Central memory CD4-positive, alpha-beta T cell (primary cell): ENCODE results near the gene PDCD11.

Source experiments
- DNase-seq: peaks from one replicate; pipeline ENCODE4 v3.0.0; 2022

PDCD11 gene

DNA sequence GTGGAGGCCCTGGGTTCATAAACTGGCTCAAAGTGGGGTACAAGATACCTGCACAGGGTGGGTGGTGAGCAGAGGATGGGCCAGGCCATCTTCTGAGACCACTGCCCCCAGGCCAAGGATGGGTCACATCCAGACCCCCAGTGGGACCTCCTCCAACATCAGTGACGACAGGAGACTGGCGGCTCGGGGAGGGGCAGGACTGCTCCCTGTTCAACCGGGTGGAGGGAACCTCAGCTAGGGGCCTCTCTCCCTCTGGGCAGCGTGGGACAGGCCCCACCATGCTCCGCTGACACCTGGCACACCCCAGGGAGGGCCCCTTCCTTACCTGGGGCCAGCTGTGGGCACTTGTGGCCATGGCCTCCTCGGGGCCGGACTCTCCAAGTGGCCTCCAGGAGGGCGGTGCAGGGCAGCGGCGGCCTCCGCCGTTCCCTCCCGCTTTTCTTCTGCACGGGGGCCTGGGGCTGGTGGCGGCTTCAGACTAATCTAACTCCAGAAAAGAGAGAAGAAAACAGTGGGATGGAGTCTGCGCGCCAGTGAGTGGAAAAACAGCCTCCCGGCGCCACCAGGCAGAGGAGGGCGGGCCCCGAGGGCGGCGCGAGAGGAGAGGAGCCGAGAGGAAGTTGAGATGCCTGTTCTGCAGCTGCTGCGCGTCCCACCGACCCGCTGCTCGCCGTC, 55.5 kb downstream of the PDCD11 start, which contains the start of gene CALHM2:
Gene CALHM2, minus strand, starts transcription at position 540 of the 675 bp plus-strand sequence. CDS start 2,429 bp downstream, outside the sequence.
- peak; percentile 42 for DNase-seq

DNA sequence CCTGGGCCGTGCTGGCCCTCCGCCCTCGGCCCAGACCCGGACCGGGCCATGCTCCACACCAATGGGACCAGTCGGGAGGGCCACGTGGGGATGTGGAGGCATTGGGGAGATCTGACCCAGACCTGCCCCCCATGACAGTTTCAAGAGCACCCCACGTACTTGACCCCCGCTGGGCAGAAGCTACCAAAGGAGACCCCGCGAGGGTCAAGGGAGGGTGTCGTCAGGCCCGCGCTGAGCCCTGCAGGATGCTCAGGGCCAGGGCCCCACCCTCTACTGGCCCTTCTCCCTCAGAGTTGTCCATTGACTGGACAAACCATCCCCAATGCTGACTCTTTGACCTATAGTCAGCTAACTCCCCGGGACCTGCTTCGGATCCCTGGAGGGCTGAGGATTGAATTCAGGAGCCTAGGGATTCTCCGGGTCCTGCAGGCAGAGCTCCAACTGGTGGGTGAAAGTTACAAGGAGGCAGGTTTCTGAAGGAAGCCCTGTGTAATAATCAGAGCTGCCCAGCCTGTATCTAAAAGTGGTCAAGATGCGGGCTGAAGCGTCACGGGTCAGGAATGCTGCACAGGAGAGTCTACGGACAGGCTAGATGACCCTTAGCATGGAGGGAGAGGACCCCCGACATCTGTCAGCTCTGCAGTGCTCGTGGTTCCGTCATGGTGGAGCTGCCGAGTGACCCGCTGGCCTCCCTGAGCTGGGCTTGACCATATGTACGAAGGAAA, 56.2 kb downstream of the PDCD11 start:
- DNase-seq = no peak

DNA sequence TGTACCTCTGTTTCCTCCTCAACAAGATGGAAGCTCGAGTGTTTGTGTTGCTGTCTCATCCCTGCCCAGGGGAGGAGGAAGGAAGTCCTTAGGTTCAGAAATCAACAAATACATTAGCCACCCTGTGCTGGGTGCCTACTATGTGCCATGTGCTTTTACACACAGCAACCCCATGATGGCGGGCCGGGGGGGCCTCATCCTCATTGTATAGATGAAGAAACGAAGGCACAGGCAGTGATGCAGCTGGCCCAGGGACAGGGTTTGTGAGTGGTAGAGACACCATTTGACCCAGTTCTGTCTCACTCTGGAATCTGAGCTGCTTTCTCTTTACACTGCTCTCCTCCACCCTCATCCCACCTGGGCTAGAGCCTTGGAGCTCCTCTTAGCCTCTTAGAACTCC, 57.6 kb downstream of the PDCD11 start:
- no peak for DNase-seq

DNA sequence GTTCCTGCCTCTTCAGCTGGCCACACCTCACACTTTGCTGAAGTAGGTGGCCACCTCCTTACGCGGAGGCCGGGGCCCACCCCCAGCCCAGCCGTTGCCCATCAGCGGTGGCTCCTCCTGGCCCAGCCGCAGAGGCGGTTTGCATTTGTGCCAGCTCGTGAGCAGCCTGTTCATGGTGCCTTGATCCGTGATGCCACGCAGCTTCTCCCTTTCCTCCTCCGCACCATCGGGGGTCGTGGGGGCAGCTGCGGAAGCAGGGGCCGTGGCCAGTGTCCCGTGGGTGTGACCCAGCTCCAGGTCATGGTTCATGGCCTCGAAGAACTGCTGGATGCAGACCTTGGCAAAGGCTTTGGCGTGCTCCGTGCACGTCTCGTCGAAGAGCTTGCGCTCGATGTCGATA, 58.8 kb downstream of the PDCD11 start:
- no peak for DNase-seq

DNA sequence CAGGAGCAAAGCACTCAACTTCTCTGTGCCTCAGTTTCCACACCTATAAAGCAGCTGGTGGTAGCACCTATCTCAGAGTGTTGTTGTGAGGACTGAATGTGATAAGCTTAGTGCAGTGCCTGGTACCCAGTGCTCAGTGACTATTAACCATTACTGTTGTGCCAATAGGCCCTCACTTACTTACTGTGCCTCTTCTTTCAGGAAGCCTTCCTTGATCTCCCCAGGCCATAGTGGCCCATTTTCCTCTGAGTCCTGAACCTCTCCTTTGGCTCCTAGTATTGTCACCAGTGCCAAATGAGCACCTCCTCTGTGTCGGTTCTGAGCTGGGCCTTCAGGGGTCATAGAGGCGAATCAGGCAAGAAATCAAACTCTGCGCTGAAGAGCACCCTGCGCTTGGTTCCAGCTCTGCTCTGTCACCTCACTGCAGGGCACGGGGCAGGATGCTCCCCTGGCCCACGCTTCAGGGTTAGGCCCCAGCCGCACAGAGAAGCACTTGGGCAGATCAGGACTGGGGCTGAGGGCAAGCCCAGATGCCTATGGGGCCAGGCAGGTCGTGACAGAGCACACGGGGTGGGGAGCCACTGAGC, 59.7 kb downstream of the PDCD11 start:
- no peak for DNase-seq

DNA sequence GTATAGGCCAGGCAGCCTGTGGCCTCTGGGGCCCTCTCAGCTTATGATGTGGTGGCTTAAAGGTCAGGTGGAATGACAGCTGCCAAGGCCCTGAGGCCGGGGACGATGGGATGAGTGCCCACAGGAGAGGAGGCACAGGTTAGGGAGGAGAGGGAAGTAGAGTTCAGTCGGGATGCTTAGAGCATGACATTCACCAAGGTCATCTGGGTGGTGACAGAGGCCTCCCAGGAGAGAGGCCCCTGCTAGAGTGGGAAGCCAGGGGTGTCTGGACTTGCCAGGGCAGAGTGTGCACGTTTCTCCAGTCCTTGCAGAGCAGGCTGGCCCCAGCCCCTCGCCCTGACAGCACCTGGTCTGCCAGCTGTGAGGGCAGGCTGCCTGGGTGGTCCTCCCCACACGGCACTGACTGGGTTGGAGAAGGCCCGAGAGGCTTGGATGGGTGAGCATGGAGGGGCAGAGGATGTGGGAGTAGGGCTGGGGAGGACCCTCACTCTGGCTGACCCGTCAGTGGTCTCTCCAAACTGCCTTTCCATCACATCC, 60.8 kb downstream of the PDCD11 start:
- no peak for DNase-seq

DNA sequence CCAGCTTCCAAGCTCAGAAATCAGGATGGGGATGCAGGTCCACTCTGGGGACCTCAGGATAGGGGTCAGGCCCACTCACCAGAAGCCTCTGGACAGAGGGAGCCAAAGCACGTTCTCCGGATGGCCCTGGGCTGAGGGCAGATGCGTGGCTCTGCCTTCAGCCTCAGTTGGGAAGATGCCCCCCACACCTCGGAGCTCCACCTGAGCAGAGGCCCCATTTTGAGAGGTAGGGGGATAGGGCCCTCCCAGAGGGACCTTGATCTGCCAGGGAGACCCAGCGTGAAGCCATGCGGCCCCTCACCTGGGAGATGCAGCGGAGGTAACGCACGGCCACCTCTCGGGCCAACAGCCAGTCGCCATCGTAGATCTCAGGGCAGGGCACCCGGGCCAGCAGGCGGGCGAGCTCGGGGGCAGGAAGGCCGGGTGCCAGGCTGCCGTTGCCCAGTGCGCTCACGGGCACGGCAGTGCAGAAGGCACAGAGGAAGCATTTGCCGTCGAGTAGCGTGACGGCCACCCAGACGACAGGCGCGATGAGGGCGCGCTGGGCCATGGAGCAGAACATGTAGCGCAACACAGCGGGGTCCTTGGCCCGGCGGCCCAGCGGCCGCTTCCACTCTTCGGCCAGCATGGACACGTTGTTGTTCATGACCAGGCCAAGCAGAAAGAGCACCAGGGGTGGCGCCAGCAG, 61.6 kb downstream of the PDCD11 start:
- DNase-seq = no peak

DNA sequence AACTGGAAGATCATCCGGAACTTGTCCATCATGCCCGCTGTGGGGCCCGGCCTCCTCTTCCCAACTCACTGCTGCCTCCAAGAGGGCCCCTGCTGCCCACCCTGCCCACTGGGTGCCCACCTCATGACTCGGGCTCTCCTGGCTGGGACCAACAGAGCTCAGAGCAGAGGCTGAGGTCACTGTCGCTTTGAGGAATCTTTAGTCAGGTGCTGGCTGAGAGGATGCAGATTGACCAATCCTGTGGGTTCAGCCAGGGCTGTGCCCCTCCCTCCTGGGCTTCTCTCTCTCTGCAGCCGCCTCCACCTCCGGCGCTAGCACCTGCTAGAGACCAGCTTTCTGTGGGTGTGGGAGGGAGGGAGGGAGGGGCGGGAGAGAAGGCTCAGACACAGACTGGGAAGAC, 62.3 kb downstream of the PDCD11 start, which contains the start of gene CALHM1:
Gene CALHM1, minus strand, starts transcription at position 181 of the 400 bp plus-strand sequence. Its CDS starts 149 bp downstream, at position 32.
- no peak for DNase-seq

DNA sequence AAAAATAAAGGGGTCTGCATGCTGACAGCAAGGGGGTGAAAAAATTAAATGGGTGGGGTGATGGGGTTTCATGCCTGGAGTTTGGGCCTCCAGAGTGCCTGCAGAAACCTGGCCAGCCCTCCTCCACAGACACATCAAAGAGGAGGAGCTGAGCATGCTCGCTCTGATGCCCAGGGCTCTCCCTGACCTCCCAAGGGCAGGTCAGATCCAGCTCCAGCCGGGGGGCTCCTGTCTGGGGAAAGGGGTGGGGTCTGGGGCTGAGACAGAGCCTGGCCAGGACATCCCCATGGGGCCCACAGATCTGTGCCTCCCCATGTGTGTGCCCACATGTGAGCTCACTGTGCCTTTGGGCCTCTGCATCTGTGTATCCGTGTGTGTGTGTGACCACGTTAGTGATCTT, 63.2 kb downstream of the PDCD11 start:
- DNase-seq = no peak

DNA sequence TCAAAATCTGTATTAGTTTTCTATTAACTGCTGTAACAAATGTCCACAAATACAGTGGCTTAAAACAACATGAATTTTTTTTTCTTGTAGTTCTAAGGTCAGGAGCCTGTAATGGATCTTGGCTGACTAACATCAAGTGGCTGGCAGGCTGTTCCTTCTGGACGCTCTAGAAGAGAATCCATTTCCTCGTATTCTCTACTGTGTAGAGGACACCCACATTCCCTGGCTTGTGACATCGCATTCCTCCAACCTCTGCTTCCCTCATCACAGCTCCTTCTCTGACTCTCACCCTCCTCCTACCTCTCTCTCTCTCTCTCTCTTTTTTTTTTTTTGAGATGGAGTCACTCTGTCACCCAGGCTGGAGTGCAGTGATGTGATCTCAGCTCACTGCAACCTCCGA, 67.1 kb downstream of the PDCD11 start:
- no peak for DNase-seq

DNA sequence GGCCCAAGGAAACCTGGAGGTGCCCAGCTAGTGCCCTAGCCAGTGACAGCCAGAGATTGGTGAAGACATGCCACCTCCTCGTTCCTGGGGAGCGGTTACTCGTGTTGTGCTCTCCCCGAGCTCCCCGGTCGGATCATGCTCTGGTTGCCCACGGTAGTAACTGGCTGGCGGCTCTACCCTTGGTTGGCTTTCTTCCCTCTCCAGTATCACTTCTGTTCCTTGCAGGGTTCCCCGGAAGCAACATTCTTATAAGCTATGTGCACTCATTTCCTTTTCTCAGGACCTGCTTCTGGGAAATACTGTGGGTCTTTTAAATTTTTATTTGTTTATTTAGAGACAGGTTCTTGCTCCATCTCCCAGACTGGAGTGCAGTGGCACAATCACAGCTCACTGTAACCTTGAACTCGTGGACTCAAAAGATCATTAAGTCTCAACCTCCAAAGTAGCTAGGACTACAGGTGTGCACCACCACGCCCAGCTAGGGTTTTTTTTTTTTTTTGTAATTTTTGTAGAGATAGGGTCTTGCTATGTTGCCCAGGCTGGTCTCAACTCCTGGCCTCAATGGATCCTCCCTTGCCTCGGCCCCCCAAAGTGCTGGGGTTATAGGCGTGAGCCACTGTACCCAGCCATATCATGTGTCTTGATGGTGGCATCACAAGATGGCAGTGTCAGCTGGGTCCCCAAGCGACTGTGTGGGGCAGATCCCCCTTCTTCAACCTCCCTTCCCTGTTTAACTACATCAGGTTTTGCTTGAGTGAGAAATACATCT, 69.2 kb downstream of the PDCD11 start:
- DNase-seq = no peak

DNA sequence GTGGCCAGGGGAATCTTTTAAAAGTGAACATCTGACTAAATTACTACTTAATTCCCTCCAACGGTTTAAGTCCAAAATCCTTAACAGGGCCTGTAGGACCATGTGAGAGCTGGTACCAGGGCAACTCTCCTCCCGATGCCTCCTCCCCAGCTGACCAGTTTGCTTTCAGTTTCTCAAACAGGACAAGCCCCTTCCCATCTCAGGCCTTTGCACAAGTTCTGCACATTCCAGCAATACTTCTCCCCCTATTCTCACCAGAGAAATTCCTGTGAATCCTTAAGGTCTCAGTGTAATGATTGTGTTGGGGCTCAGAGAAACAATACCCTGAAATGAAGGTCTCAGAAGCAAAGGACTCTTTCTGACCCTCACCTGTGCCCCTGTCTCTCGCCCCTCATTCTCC, 70.3 kb downstream of the PDCD11 start:
- DNase-seq = no peak

DNA sequence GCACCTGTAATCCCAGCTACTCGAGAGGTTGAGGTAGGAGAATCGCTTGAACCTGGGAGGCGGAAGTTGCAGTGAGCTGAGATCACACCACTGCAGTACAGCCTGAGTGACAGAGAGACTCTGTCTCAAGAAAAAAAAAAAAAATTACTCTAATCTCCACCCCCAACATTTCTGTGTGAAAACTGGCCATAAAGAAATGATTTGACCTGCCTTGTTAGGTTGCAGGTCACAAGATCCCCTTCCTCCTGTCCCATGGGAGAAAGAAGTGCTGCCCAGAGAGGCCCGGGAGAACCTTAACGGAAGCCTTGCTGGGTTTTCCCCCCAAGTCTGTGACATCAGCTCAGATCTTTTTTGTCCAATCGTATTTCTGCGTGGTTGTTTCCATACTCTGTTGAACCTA, 71.0 kb downstream of the PDCD11 start:
- DNase-seq = no peak

DNA sequence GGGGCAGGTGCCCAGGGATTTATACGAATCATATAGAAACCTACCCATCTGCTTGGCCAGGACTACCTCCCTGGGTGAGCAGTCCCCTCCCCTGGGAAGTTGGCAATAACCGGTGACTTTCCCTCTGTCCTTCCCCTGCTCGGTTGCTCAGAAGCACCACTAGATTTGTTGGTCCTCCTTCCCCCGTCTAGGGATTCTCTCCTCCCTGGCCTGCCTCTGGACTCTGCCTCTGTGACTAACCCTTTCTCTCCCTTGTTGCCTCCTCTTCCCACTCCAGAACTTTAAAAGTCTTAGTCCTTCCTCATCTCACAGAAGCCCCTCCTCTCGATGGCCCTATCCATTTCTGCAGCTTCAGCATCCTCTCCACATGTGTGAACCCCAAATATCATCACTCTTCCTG, 72.8 kb downstream of the PDCD11 start:
- no peak for DNase-seq

DNA sequence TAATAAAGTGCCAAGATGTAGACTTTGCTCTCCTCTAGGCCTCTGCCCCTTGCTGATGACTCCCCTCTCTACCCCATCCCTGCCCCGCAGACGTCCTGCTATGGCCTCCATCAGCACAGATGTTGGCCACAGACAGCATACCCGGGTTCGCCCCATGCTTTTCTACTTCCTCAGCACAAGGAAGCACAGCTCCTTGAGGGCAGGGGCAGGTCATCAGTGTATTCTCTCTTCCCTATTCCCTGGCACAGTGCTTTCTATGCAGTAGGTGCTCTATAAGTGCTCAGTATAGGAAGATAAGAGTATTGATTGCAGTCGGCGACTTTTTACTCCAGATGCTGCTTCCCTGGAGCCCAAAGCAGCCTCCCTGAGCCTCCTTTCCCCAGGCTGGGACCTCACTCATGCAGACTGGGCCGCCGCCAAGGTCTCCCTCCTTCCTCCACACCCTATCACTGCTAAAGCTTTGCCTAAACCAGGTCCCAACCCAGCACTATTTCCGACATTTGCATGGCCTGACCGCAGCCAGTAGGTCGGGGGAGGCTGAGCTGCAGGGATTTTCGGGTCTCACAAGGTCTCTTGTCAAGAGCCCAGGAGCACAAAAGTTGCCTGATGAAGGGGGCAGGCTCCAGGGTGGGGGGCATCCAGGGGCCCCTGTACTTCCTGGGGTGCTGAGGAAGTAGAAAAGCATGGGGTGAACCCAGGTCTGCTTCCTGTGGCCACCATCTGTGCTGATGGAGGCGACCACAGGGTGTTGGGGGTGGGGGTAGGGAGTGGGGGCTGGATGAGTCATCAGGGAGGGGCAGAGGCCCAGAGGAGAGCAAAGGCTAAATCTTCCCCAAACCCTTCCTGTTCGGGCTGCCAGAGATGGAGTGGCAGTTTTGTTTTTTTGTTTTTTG, 74.6 kb downstream of the PDCD11 start:
- DNase-seq = peak; percentile 67

DNA sequence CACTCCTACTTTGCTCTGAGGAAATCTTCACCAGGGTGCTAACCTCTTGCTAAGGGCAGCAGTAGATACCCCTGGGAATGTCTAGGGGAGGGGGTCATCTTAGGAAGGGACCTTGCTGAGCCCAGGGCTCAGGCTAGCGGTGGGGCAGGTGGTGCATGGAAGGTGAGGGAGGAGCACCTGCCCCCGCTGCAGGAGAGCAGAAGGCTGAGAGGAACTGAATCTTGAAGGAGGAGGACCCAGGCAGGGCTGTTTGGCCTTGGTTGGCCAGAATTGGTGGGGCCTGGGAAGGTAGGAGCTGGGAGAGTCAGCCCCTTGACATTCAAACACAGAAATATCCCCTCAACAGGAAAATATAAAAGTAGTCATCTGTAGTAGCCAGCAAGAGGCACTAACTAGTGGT, 75.6 kb downstream of the PDCD11 start:
- DNase-seq = no peak

DNA sequence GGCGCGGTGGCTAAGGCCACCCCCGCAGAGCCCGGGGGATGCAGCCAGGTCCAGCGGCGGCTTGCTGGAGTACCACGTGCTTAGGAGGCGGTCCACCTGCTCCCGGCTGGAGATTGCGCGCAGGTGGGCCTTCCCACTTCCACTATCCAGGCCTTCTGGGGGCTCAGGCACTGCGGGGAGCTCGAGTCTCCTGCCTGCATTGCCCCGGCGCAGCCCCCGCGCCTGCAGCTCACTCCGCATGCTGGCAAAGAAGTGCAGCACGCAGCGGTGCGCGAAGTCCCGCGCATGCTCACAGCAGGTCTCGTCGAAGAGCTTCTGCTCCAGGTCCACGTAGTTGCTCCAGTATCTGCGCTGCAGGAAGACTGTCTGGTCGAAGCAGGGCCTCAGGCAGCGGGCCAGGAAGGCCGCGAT, 76.8 kb downstream of the PDCD11 start:
- no peak for DNase-seq

DNA sequence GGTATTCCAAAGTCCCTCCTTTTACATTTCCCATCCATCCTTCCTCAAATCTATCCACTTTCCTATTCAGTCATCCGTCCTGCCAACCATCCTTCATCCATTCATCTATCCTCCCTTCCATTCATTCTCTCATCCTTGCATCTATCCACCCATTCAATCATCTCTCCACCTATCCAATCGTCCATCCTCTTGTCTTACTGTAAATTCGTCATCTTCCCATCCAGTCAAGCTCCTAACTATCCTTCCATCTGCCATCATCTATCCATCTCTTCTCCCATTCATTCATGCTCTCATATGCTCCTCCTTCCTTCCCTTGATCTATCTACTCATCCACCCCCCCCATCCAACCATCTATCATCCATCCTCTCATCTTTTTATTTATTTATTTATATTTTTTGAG, 77.7 kb downstream of the PDCD11 start:
- DNase-seq = no peak

DNA sequence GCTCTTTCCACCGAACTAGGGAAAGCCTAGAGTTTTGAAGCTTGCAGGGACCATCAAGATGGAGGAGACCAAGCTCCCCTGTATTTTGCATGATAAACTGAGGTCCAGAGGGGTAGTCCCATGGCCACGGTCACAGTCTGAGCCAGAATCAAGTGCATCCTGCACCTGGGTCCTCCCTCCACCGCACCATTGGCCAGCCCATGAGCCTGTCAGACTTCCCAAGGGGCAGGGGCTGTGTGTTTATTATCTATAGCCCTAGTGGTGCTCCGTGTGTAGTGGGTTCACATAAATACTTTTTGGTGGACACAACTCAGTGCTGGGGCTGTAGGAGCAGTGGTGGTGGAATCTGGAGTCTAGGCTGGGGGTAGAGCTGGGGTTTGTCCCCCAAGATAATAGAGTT, 79.0 kb downstream of the PDCD11 start:
- no peak for DNase-seq

DNA sequence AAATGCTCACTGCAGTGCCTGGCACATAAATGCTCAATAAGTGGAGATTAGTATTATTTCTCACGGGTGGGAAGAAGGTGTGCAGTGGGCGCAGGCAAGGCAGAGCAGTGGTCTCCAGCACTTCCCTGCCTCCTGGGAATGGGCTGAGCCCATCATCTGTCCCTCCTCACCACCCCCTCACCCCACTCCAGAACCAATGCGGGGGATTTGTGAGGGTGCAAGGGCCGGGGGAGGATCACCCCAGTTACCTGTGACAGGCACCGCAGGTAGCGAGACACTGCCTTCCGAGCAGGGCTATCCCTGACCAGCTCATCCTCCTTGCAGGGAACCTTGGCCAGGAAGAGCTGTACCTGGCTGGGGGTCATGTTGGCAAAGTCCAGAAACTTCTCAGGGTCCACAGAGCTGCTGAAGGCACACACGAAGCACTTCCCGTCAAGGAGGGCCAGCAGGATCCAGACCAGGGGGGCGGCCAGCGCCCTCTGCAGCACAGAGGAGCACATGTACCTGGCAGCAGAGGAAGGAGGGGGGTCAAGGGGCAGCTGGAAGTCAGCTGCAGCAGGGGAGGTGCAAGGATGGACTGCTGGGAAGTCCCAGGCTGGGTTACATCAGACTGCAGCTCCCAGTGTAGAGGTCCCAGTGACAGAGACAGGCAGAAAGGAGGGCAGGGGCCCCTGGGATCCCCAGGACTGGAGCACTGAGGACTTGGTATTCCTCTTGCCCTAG, 79.8 kb downstream of the PDCD11 start:
- DNase-seq = no peak

DNA sequence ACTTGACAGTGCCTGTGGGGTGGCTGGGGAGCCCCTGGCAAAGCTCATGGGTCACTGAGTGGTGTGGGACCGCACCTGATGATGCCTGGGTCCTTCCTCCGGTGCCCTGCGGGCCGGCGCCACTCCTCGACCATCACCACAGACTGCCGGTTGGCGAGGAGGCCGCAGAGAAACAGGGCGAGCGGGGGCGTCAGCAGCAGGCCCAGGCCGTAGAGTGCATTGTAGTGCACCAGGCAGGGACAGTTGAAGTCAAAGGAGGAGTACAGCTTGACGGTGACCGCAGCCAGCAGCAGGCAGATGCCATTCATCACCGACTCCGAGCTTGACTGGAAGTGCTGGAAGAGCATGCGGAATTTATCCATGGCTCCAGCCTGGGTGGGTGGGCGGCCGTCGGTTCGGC, 82.2 kb downstream of the PDCD11 start:
- no peak for DNase-seq
